Osteoblast (primary cell): ENCODE data around the gene LGR6. TPM values are rescaled to one million over a fixed set of nuclear protein-coding genes. Genes with fewer than 3 reads are reported as not detected.

Experiments used
- DNase-seq: peaks from one replicate; pipeline ENCODE4 v3.0.0; 2011; ENCODE audit warnings: low spot score, mixed read lengths; ENCODE audit not compliant: insufficient read length; ENCODE audit errors: missing footprints
- H2AFZ ChIP-seq: 2 replicates; pipeline ENCODE4 v1.6.0; 2011; ENCODE audit warnings: mild to moderate bottlenecking, low read length
- H3K27ac ChIP-seq: 2 replicates; pipeline ENCODE4 v1.5.1; 2011; ENCODE audit warnings: mild to moderate bottlenecking, low read depth, low read length, moderate library complexity
- H3K27me3 ChIP-seq: 2 replicates; pipeline ENCODE4 v1.6.0; 2012; ENCODE audit warnings: mild to moderate bottlenecking, control low read depth, inconsistent platforms, low read length, moderate library complexity; ENCODE audit not compliant: insufficient read depth
- H3K36me3 ChIP-seq: 2 replicates; pipeline ENCODE4 v1.5.1; 2011; ENCODE audit warnings: mild to moderate bottlenecking, low read length, control low read depth, moderate library complexity; ENCODE audit not compliant: insufficient read depth
- H3K4me1 ChIP-seq: 2 replicates; pipeline ENCODE4 v1.5.1; 2011; ENCODE audit warnings: mild to moderate bottlenecking, low read length, control low read depth, moderate library complexity; ENCODE audit not compliant: insufficient read depth
- H3K4me2 ChIP-seq: 2 replicates; pipeline ENCODE4 v1.6.0; 2011; ENCODE audit warnings: mild to moderate bottlenecking, low read length; ENCODE audit not compliant: insufficient read depth
- H3K4me3 ChIP-seq: fragments of 200-600 bp; sonication (generic); 3 replicates; pipeline ENCODE4 v1.5.1; 2012; ENCODE audit warnings: mild to moderate bottlenecking, low read length, inconsistent platforms; ENCODE audit not compliant: insufficient read depth
- H3K79me2 ChIP-seq: 2 replicates; pipeline ENCODE4 v1.6.0; 2012; ENCODE audit warnings: mild to moderate bottlenecking, low read length, control low read depth, inconsistent platforms; ENCODE audit not compliant: insufficient read depth
- H3K9me3 ChIP-seq: 2 replicates; pipeline ENCODE4 v1.5.1; 2011; ENCODE audit warnings: low read depth, low read length, control low read depth
- H4K20me1 ChIP-seq: 2 replicates; pipeline ENCODE4 v1.6.0; 2012; ENCODE audit warnings: mild to moderate bottlenecking, low read length, control low read depth; ENCODE audit not compliant: insufficient read depth
- total RNA-seq: library from RNA; depleted of rRNA; stranded (reverse); fragments of >200 nt; gene quantifications from 2 replicates; pipeline ENCODE4 v1.2.3, GENCODE V29; 2012
- TF ChIP-seq, protein P1 (sequence below): IDR thresholded peaks from 2 replicates; pipeline ENCODE4 v1.5.1; 2011; ENCODE audit warnings: mild to moderate bottlenecking, low read depth, low read length, moderate library complexity; ENCODE audit errors: extremely low read depth

LGR6 gene
- total RNA-seq, 1 donor: not detected

DNA sequence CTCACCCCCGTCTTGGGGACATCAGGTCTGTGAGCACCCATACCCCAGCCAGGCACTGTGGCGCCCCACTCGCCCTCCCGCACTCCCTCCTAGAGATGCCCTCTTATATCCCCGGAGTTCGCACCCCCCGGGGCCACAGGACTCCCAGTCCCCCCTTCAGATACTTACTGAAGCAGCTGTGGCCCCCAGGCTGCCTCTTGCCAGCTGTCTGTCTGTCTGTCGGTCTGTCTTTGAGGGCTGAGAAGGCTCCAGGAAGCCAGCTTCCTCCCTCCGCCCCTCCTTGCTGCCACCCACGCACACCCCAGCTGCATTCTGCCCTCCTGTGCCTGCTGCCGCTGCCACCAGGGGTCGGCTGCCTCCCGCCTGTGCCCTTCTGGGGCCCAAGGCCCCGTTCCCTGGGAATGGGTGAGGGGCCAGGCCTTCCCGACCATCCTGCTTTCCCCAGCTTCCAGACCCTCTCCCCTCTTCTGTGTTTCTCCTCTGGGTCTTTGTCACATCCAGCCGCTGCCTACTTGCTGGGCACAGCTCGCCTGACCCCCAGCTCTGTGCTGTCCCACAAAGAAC, 33.1 kb upstream of the LGR6 start, which contains the start of gene PTPN7:
PTPN7 (minus strand) TSS at position 226 of the 564 bp plus-strand sequence. CDS start 1,200 bp downstream, outside the sequence.
- Histone ChIP-seq H3K4me1 (no peaks in the 10 kb centered on the region), H3K79me2 (no peaks in the 10 kb centered on the region), H3K27me3 (no peaks in the 10 kb centered on the region), H3K27ac (no peak within 1 kb of the TSS), H3K4me3 (no peak within 1 kb of the TSS), H3K9me3 (no peaks in the 10 kb centered on the region), H3K4me2 (no peak within 1 kb of the TSS), H2AFZ (no peak within 1 kb of the TSS), H4K20me1 (no peaks in the 10 kb centered on the region), H3K36me3 (no peaks in the 10 kb centered on the region)
- TF ChIP-seq, protein P1, sequence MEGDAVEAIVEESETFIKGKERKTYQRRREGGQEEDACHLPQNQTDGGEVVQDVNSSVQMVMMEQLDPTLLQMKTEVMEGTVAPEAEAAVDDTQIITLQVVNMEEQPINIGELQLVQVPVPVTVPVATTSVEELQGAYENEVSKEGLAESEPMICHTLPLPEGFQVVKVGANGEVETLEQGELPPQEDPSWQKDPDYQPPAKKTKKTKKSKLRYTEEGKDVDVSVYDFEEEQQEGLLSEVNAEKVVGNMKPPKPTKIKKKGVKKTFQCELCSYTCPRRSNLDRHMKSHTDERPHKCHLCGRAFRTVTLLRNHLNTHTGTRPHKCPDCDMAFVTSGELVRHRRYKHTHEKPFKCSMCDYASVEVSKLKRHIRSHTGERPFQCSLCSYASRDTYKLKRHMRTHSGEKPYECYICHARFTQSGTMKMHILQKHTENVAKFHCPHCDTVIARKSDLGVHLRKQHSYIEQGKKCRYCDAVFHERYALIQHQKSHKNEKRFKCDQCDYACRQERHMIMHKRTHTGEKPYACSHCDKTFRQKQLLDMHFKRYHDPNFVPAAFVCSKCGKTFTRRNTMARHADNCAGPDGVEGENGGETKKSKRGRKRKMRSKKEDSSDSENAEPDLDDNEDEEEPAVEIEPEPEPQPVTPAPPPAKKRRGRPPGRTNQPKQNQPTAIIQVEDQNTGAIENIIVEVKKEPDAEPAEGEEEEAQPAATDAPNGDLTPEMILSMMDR: no peak
- peak; percentile 81 for DNase-seq

DNA sequence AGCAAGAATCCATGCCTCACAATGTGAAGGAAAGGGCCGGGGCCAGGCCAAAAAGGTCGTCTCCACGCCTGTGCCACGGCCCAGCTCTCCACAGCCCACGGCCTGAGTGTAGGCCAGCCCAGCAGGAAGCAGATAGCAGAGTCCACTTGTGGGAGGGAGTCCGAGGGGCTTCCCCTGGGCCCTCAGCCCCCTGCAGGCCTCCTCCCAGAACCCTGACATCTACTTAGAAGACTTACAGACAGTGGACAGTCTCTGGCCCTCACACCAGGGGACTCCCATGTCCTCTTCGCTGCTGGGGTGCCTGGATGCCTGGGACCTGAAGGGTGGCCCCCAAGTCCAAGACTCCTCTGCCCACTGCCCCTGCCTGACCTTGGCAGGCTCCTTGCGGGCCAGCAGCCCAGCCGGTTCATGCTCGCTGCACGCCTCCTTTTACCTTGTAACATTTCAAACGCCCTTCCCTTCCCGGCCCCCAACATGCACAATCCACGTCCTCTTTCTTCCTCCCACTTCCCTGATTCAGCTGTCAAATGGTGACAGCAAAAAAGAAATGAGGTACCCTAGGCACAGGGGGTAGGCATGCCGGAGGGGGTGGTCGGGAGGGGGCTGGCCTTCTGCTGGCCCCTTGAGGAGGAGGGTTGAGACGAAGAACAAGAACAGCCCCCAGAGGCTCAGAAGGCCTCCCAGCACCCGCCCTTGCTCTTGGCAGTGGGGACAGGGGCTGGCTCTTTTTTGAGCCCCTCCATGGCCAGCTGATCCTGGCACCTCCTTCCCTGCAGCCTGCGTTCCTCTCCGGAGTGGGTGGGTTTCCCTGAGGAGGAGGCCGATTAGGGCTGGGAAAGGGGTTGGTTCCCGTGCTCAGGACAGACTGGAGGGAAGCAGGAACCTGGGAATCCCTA, 32.2 kb upstream of the LGR6 start:
- DNase-seq: peak; percentile 83
- Histone ChIP-seq H3K4me1 (no peaks in the 10 kb centered on the region), H3K27me3 (peaks cover 2% of the 10 kb centered on the region)

GRCh38 chr1:202162047-202162417, 31.6 kb upstream of the LGR6 start:
- peak; percentile 79 for DNase-seq
- no peak overlapping the region for H3K4me3 ChIP-seq
- TF ChIP-seq, protein P1: no peak
- no peak overlapping the region for H3K4me2 ChIP-seq
- H3K4me1 ChIP-seq: no peaks in the 10 kb centered on the region
- no peaks in the 10 kb centered on the region for H3K36me3 ChIP-seq
- no peaks in the 10 kb centered on the region for H3K9me3 ChIP-seq
- H3K27ac ChIP-seq: no peak overlapping the region
- no peaks in the 10 kb centered on the region for H4K20me1 ChIP-seq
- peaks cover 2% of the 10 kb centered on the region for H3K27me3 ChIP-seq
- no peak overlapping the region for H2AFZ ChIP-seq
- H3K79me2 ChIP-seq: no peaks in the 10 kb centered on the region

More for the DNA sequence above, 32.2 kb upstream of the LGR6 start:
- no peaks in the 10 kb centered on the region for H3K79me2 ChIP-seq
- no peak overlapping the region for H2AFZ ChIP-seq
- TF ChIP-seq, protein P1: no peak
- H3K9me3 ChIP-seq: no peaks in the 10 kb centered on the region
- H3K36me3 ChIP-seq: no peaks in the 10 kb centered on the region
- no peak overlapping the region for H3K27ac ChIP-seq
- no peak overlapping the region for H3K4me2 ChIP-seq
- no peaks in the 10 kb centered on the region for H4K20me1 ChIP-seq
- H3K4me3 ChIP-seq: no peak overlapping the region
